ENCODE data around the gene SEPTIN6.
"Not testable (repeated sequence)": the region's sequence is repeated elsewhere in the genome, so short reads cannot be mapped to it uniquely, and the experiment has no call there.

SEPTIN6 gene

GRCh38 chrX:119690921-119691716 lies 1.8 kb downstream of the SEPTIN6 start:
- no peak for DNase-seq

GRCh38 chrX:119688911-119689321 lies 4.1 kb downstream of the SEPTIN6 start:
- peak; percentile 71 for DNase-seq

GRCh38 chrX:119687661-119688413 lies 5.1 kb downstream of the SEPTIN6 start:
- DNase-seq, result no peak

GRCh38 chrX:119686087-119686691 lies 6.8 kb downstream of the SEPTIN6 start:
- DNase-seq, result no peak

GRCh38 chrX:119685225-119686066 lies 7.5 kb downstream of the SEPTIN6 start:
- DNase-seq, result peak; percentile 69

GRCh38 chrX:119684916-119685224 lies 8.1 kb downstream of the SEPTIN6 start:
- DNase-seq, result no peak

- DNase-seq, result peak; percentile 64
Observed at GRCh38 chrX:119684312-119684711, 8.7 kb downstream of the SEPTIN6 start.

- DNase-seq, result peak; percentile 79
Observed at GRCh38 chrX:119682019-119682989, 10.7 kb downstream of the SEPTIN6 start.

GRCh38 chrX:119677654-119677981 lies 15.3 kb downstream of the SEPTIN6 start:
- no peak for DNase-seq

- DNase-seq, result no peak
Observed at GRCh38 chrX:119676949-119677653, 15.9 kb downstream of the SEPTIN6 start.

GRCh38 chrX:119673336-119673735 lies 19.6 kb downstream of the SEPTIN6 start:
- DNase-seq, result no peak

GRCh38 chrX:119672426-119672825 lies 20.5 kb downstream of the SEPTIN6 start:
- DNase-seq, result no peak

- DNase-seq, result no peak
Observed at GRCh38 chrX:119669424-119670037, 23.4 kb downstream of the SEPTIN6 start.

- DNase-seq, result no peak
Observed at GRCh38 chrX:119667111-119667878, 25.7 kb downstream of the SEPTIN6 start.

- not testable (repeated sequence) for DNase-seq
Observed at GRCh38 chrX:119664877-119665276, 28.1 kb downstream of the SEPTIN6 start.

GRCh38 chrX:119661486-119661885 lies 31.5 kb downstream of the SEPTIN6 start:
- DNase-seq, result no peak

- DNase-seq, result no peak
Observed at GRCh38 chrX:119659522-119659921, 33.4 kb downstream of the SEPTIN6 start.

- DNase-seq, result no peak
Observed at GRCh38 chrX:119655125-119655524, 37.8 kb downstream of the SEPTIN6 start.

GRCh38 chrX:119654112-119654531 lies 38.8 kb downstream of the SEPTIN6 start:
- peak; percentile 44 for DNase-seq

GRCh38 chrX:119648421-119648775 lies 44.6 kb downstream of the SEPTIN6 start:
- no peak for DNase-seq

All from central memory CD4-positive, alpha-beta T cell (primary cell).